ENCODE data around the gene SKIC8.

GRCh38 chr15:78236491-78236890, 62.9 kb downstream of the SKIC8 start:
- TF ChIP-seq CTCF (IDR thresholded peaks at IDR 0.05) (no peak), EP300 (IDR thresholded peaks at IDR 0.05) (no peak)

Measured in stomach (tissue), 4 donors.